ENCODE data around the gene MCRIP1. TPM values are rescaled to one million over a fixed set of nuclear protein-coding genes. Genes with fewer than 3 reads are reported as not detected.

The MCRIP1 gene
- total and polyA plus RNA-seq, 4 donors: 93.5 to 310 (median 132) TPM

DNA sequence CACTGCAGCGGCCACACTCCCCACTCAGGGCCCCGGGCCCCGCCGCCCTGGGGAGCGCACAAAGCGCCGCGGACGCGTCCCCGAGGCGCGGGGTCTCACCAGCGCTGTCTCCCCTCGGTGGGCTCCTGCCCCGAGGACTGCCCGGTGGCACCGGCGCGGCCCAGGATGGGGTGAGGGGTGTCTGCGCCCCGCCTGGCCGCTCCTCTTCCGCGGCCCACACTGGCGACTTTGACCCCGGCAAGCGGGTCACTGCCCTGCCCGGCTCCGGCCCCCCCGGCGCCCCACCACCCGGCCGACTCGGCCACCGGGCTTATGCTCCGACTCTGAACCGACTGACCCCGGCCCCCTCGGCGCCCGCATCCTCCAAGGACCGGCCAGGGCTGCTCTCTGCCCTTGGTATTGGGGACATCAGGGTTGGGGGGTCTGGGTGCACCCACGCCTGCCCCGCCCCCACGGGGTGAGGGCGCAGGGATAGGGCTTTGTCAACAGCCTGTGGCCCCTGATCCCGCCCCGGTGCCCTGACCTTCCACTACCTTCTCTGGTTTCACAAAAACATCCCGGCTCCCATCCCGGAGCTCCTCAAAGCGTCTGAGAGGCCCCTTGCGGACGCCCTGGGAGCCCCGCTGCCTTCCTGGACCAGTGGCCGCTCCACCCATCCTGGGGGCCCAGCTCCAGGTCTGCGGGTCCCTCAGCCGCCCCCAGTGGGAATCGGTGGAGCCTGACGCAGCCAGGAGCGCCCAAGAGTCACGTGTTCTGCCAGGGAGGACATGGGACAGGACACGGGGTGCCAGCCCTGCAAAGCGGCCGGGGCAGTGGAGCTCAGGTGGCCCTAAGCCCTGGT is 28.3 kb downstream of the MCRIP1 start:
- intact Hi-C loops (cut with DNase I): no loop called here
- Histone ChIP-seq H3K4me3 (ENCODE audit: low read length in 2 of 2) (no peak overlapping the region), H3K4me1 (ENCODE audit: control insufficient read depth in 1 of 2, insufficient read depth in 2 of 2, low read length in 2 of 2) (no peaks in the 10 kb centered on the region), H3K36me3 (ENCODE audit: control insufficient read depth in 1 of 2, insufficient read depth in 2 of 2, low read length in 1 of 2) (no peaks in the 10 kb centered on the region), H3K27ac (ENCODE audit: low read depth in 1 of 2, low read length in 2 of 2) (no peak overlapping the region), H3K27me3 (ENCODE audit: control insufficient read depth in 1 of 2, insufficient read depth in 2 of 2, low read length in 1 of 2) (no peaks in the 10 kb centered on the region), H3K9me3 (ENCODE audit: control insufficient read depth, low read length) (peaks cover 1% of the 10 kb centered on the region)
- 3% methylated on average over 51 to 65 of the region's 65 CpGs for WGBS, 2 donors
- DNase-seq (no peak), ATAC-seq (ENCODE audit: low FRiP score) (no peak)

DNA sequence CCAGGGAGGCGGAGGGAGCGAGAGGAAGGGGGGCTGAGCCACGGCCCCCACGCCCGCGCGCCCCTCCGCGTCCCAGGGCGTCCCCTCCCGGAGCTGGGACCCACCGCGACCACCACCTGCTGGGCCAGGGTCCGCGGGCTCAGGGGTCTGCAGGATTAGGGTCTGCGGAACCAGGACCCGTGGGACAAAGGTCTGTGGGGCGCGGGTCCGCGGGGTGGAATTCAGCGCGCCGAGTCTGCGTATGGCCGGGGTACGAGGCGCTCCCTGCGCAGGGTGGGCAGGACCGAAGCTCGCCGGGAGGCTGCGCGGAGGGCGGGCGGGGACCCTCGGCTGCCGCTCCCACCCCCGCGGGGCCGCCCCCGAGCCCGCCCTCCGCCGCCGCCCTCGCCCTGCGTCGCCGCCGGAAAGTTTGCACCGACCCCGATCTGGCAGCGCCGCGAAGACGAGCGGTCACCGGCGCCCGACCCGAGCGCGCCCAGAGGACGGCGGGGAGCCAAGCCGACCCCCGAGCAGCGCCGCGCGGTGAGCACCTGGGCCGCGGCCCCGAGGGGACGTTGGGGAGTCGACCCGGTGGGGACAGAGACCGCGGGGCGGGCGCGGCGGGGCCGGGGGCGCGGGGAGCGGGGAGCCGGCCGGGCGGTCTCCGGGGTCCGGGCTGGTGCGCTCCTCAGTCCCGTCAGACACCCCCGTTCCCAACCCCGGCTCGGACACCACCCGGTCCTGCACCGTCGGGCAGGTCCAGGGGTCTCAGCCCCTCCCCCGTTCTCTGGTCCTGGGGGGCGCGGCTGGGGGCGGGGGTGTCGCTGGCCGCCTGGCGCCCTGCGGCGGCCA is 29.1 kb downstream of the MCRIP1 start, which contains the start of gene GCGR:
GCGR (plus strand) TSS at position 423 of the 831 bp plus-strand sequence. CDS start 4,869 bp downstream, outside the sequence.
- ATAC-seq (ENCODE audit: low FRiP score) (no peak), DNase-seq (no peak)
- no peaks in the 10 kb centered on the region for H3K27me3 ChIP-seq (ENCODE audit: control insufficient read depth in 1 of 2, insufficient read depth in 2 of 2, low read length in 1 of 2)
- no peaks in the 10 kb centered on the region for H3K4me1 ChIP-seq (ENCODE audit: control insufficient read depth in 1 of 2, insufficient read depth in 2 of 2, low read length in 2 of 2)
- no peaks in the 10 kb centered on the region for H3K36me3 ChIP-seq (ENCODE audit: control insufficient read depth in 1 of 2, insufficient read depth in 2 of 2, low read length in 1 of 2)
- H3K9me3 ChIP-seq (ENCODE audit: control insufficient read depth, low read length): peaks cover 1% of the 10 kb centered on the region
- 1 to 2% methylated on average over 76 to 110 of the region's 110 CpGs for WGBS, 2 donors
- H3K27ac ChIP-seq (ENCODE audit: low read depth in 1 of 2, low read length in 2 of 2): no peak within 1 kb of the TSS
- intact Hi-C loops (cut with DNase I): no loop called here
- no peak within 1 kb of the TSS for H3K4me3 ChIP-seq (ENCODE audit: low read length in 2 of 2)

DNA sequence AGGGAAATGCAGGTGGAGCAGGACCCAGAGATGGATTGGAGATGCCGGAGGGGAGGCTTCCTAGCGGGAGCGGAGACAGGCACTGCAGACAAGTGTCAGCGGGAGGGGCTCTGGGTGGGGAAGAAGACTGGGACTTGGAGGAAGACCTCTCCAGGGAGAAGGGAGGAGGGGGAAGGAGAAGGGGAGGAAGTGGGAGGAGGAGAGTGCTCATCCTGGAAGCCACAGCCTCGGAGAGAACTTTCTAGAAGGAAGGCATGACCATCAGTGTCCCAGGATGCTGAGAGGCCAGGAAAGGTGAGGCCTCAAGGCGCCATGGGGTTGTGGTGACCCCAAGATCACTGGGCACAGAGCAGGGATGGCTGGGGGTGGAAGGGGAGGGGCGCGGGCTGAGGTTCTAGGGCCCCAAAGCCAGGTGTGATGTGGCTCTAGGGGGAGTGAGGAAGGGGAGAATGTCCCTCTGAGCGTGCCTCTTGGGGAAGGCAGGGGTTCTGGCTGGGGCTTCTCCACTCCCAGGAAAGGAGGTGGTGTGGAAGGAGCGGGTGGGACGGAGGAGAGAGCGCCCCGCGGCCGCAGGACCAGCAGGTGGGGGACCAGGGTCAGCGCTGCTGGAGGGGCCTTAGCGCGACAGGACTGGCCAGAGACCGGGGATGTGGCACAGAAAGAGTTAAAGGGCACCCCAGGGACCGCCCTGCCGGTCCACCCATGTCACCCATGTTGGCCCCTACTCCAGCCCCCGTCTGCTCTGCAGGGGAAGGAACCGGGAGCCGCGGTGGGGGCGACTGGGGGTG is 30.0 kb downstream of the MCRIP1 start:
- Histone ChIP-seq H3K9me3 (ENCODE audit: control insufficient read depth, low read length) (peaks cover 1% of the 10 kb centered on the region), H3K27ac (ENCODE audit: low read depth in 1 of 2, low read length in 2 of 2) (no peak overlapping the region), H3K36me3 (ENCODE audit: control insufficient read depth in 1 of 2, insufficient read depth in 2 of 2, low read length in 1 of 2) (no peaks in the 10 kb centered on the region), H3K27me3 (ENCODE audit: control insufficient read depth in 1 of 2, insufficient read depth in 2 of 2, low read length in 1 of 2) (no peaks in the 10 kb centered on the region), H3K4me1 (ENCODE audit: control insufficient read depth in 1 of 2, insufficient read depth in 2 of 2, low read length in 2 of 2) (no peaks in the 10 kb centered on the region), H3K4me3 (ENCODE audit: low read length in 2 of 2) (no peak overlapping the region)
- ATAC-seq (ENCODE audit: low FRiP score) (no peak), DNase-seq (no peak)
- 29 to 31% methylated on average over 25 to 26 of the region's 26 CpGs for WGBS, 2 donors
- intact Hi-C loops (cut with DNase I): no loop called here

DNA sequence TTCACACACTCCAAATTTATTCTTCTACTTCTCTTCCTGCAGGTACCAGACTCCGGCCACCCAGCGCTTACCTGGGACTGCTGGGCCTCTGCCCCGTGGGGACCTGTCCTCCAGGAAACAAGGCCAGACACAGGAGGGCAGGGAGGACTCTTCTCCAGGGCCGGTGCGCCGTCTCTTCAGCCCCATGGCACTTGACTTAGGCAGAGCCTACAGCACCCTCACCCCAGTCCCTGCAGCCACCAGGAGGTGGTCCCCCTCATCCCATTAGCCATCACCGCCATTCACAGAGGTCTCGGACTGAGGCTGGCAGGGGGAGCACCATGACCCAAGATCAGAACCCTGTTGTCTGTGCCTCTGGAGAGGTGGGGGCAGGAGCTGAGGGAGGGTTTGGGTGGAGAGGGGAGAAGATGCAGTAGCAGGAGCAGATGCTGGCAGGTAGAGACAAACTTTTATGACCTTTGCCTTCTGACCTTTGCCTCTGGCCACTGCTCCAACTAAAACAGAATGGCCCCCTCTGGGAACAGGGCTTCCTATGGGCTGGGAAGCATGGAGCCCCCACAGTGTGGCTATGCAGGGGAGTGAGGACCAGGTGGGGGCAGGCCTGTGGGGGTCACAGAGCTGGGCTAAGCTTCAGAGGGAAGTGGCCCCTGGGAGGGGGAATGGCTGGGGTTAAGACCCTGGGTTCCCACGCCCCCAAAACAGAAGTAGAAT is 30.9 kb downstream of the MCRIP1 start:
- H3K36me3 ChIP-seq (ENCODE audit: control insufficient read depth in 1 of 2, insufficient read depth in 2 of 2, low read length in 1 of 2): no peaks in the 10 kb centered on the region
- no peak overlapping the region for H3K27ac ChIP-seq (ENCODE audit: low read depth in 1 of 2, low read length in 2 of 2)
- DNase-seq: no peak
- H3K4me3 ChIP-seq (ENCODE audit: low read length in 2 of 2): no peak overlapping the region
- no peak for ATAC-seq (ENCODE audit: low FRiP score)
- H3K27me3 ChIP-seq (ENCODE audit: control insufficient read depth in 1 of 2, insufficient read depth in 2 of 2, low read length in 1 of 2): no peaks in the 10 kb centered on the region
- H3K4me1 ChIP-seq (ENCODE audit: control insufficient read depth in 1 of 2, insufficient read depth in 2 of 2, low read length in 2 of 2): no peaks in the 10 kb centered on the region
- WGBS, 2 donors: 76 to 79% methylated on average over 9 of the region's 9 CpGs
- intact Hi-C loops (cut with DNase I): no loop called here
- peaks cover 1% of the 10 kb centered on the region for H3K9me3 ChIP-seq (ENCODE audit: control insufficient read depth, low read length)

DNA sequence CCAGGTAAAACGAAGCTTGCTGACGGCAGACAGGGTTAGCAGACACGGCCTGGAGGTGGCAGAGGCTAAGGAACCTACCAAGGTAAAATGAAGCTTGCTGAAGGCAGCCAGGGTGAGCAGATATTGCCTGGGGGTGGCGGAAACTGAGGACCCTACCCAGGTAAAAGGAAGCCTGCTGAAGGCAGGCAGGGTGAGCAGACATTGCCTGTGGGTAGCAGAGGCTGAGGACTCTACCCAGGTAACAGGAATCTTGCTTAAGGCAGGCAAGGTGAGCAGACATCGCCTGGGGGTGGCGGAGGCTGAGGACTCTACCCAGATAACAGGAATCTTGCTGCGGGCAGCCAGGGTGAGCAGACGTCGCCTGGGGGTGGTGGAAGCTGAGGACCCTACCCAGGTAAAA is 31.8 kb downstream of the MCRIP1 start:
- Histone ChIP-seq H3K9me3 (ENCODE audit: control insufficient read depth, low read length) (peaks cover 1% of the 10 kb centered on the region), H3K4me1 (ENCODE audit: control insufficient read depth in 1 of 2, insufficient read depth in 2 of 2, low read length in 2 of 2) (no peaks in the 10 kb centered on the region), H3K4me3 (ENCODE audit: low read length in 2 of 2) (no peak overlapping the region), H3K27ac (ENCODE audit: low read depth in 1 of 2, low read length in 2 of 2) (no peak overlapping the region), H3K36me3 (ENCODE audit: control insufficient read depth in 1 of 2, insufficient read depth in 2 of 2, low read length in 1 of 2) (no peaks in the 10 kb centered on the region), H3K27me3 (ENCODE audit: control insufficient read depth in 1 of 2, insufficient read depth in 2 of 2, low read length in 1 of 2) (no peaks in the 10 kb centered on the region)
- intact Hi-C loops (cut with DNase I): no loop called here
- DNase-seq (no peak), ATAC-seq (ENCODE audit: low FRiP score) (no peak)
- 89% methylated on average over 9 of the region's 9 CpGs for WGBS, 2 donors

GRCh38 chr17:81794509-81794908 is 38.6 kb downstream of the MCRIP1 start:
- Histone ChIP-seq H3K36me3 (ENCODE audit: control insufficient read depth in 1 of 2, insufficient read depth in 2 of 2, low read length in 1 of 2) (no peaks in the 10 kb centered on the region), H3K27me3 (ENCODE audit: control insufficient read depth in 1 of 2, insufficient read depth in 2 of 2, low read length in 1 of 2) (no peaks in the 10 kb centered on the region), H3K27ac (ENCODE audit: low read depth in 1 of 2, low read length in 2 of 2) (no peak overlapping the region), H3K4me1 (ENCODE audit: control insufficient read depth in 1 of 2, insufficient read depth in 2 of 2, low read length in 2 of 2) (no peaks in the 10 kb centered on the region), H3K9me3 (ENCODE audit: control insufficient read depth, low read length) (no peaks in the 10 kb centered on the region), H3K4me3 (ENCODE audit: low read length in 2 of 2) (no peak overlapping the region)
- no peak for ATAC-seq (ENCODE audit: low FRiP score)
- no peak for DNase-seq
- intact Hi-C loops (cut with DNase I): no loop called here
- WGBS, 2 donors: 40 to 46% methylated on average over 8 of the region's 8 CpGs

DNA sequence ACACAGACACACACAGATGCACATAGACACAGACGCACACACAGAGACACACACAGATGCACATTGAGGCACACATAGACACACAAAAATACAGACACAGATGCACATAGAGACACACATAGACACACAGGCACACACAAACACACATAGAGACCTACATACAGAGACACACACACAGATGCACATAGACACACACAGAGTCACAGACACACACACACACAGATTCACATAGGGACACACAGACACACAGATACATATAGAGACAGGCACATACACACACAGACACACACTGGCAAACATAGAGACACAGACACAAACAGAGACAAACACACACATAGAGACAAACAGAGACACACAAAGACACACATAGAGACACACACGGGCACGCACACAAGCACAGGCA is 39.0 kb downstream of the MCRIP1 start:
- 87 to 94% methylated on average over 3 of the region's 3 CpGs for WGBS, 2 donors
- ATAC-seq (ENCODE audit: low FRiP score): no peak
- intact Hi-C loops (cut with DNase I): no loop called here

More for the DNA sequence above, 39.0 kb downstream of the MCRIP1 start:
- DNase-seq: no peak
- H3K36me3 ChIP-seq (ENCODE audit: control insufficient read depth in 1 of 2, insufficient read depth in 2 of 2, low read length in 1 of 2): no peaks in the 10 kb centered on the region
- no peaks in the 10 kb centered on the region for H3K27me3 ChIP-seq (ENCODE audit: control insufficient read depth in 1 of 2, insufficient read depth in 2 of 2, low read length in 1 of 2)
- H3K27ac ChIP-seq (ENCODE audit: low read depth in 1 of 2, low read length in 2 of 2): no peak overlapping the region
- H3K4me3 ChIP-seq (ENCODE audit: low read length in 2 of 2): no peak overlapping the region
- H3K9me3 ChIP-seq (ENCODE audit: control insufficient read depth, low read length): no peaks in the 10 kb centered on the region
- no peaks in the 10 kb centered on the region for H3K4me1 ChIP-seq (ENCODE audit: control insufficient read depth in 1 of 2, insufficient read depth in 2 of 2, low read length in 2 of 2)

All from aorta (tissue), 5 donors.